CD14-positive monocyte (primary cell): Measurements from ENCODE around the gene CKS1B. TPM values are rescaled to one million over a fixed set of nuclear protein-coding genes. Genes with fewer than 3 reads are reported as not detected.

Experiments used
- DNase-seq, 3 donors: peaks; one replicate each; pipeline ENCODE4 v3.0.0-alpha.2; 2011 to 2022
- H2AFZ ChIP-seq: 2 replicates; pipeline ENCODE4 v1.6.0; 2012; ENCODE audit warnings: mild to moderate bottlenecking, low read depth, low read length, inconsistent platforms; ENCODE audit not compliant: insufficient read depth, poor library complexity, severe bottlenecking
- H3K27ac ChIP-seq, 2 donors: 1 replicate in 1 of 2; 2 replicates in 1 of 2; pipeline ENCODE4 v1.5.1; 2012 to 2013; ENCODE audit warnings: low read length in 2 of 2, control low read depth in 1 of 2, inconsistent platforms in 1 of 2, low read depth in 1 of 2, mild to moderate bottlenecking in 1 of 2
- H3K27me3 ChIP-seq, 2 donors: one replicate each; pipeline versions ENCODE4 v1.6.0 to v1.6.1; 2011 to 2013; ENCODE audit warnings: low read length in 2 of 2; ENCODE audit not compliant: control insufficient read depth in 2 of 2, insufficient read depth in 2 of 2
- H3K36me3 ChIP-seq, 2 donors: replicated peaks in 1 of 2; 1 replicate in 1 of 2; 2 replicates in 1 of 2; pipeline versions ENCODE4 v1.5.1 to v1.6.1; 2012 to 2013; ENCODE audit warnings: low read length in 2 of 2, control low read depth in 1 of 2, inconsistent platforms in 1 of 2, mild to moderate bottlenecking in 1 of 2; ENCODE audit not compliant: insufficient read depth in 2 of 2, control insufficient read depth in 1 of 2
- H3K4me1 ChIP-seq, 2 donors: 1 replicate in 1 of 2; 2 replicates in 1 of 2; pipeline versions ENCODE4 v1.5.1 to v1.6.1; 2012 to 2013; ENCODE audit warnings: low read length in 2 of 2, control low read depth in 1 of 2, inconsistent platforms in 1 of 2, mild to moderate bottlenecking in 1 of 2, moderate library complexity in 1 of 2; ENCODE audit not compliant: insufficient read depth in 2 of 2, control insufficient read depth in 1 of 2
- H3K4me2 ChIP-seq: replicated peaks from 2 replicates; pipeline ENCODE3; 2012; ENCODE audit warnings: low read length, moderate library complexity, mild to moderate bottlenecking; ENCODE audit not compliant: poor library complexity, severe bottlenecking; ENCODE audit errors: extremely low read depth
- H3K4me3 ChIP-seq, 3 experiments: fragments of 200-600 bp in 1 of 3; sonication (generic) in 1 of 3; replicated peaks in 1 of 3; 1 replicate in 2 of 3; 2 replicates in 1 of 3; pipeline ENCODE4 v1.5.1; 2011 to 2013; ENCODE audit warnings: low read length in 3 of 3, mild to moderate bottlenecking in 3 of 3, control low read depth in 2 of 3, low read depth in 2 of 3, inconsistent platforms in 1 of 3, moderate library complexity in 1 of 3
- H3K79me2 ChIP-seq: 2 replicates; pipeline ENCODE4 v1.6.0; 2012; ENCODE audit warnings: mild to moderate bottlenecking, control low read depth, inconsistent platforms, low read length, moderate library complexity; ENCODE audit not compliant: insufficient read depth
- H3K9ac ChIP-seq: 2 replicates; pipeline ENCODE4 v1.6.0; 2017; ENCODE audit warnings: low read length, mild to moderate bottlenecking; ENCODE audit not compliant: insufficient read depth, poor library complexity, severe bottlenecking
- H3K9me3 ChIP-seq, 2 donors: replicated peaks in 1 of 2; 1 replicate in 1 of 2; 2 replicates in 1 of 2; pipeline versions ENCODE4 v1.5.1 to v1.6.1; 2012 to 2013; ENCODE audit warnings: low read length in 2 of 2, control low read depth in 1 of 2; ENCODE audit not compliant: control insufficient read depth in 1 of 2, insufficient read depth in 1 of 2
- H4K20me1 ChIP-seq: 2 replicates; pipeline ENCODE4 v1.6.0; 2012; ENCODE audit warnings: mild to moderate bottlenecking, low read length, control low read depth, moderate library complexity; ENCODE audit not compliant: insufficient read depth
- H3K27ac Mint-ChIP-seq, 7 donors: one replicate each; pipeline ENCODE4 v1.8.0; 2020; ENCODE audit warnings: mild to moderate bottlenecking in 7 of 7, mixed read lengths in 7 of 7, moderate library complexity in 6 of 7, inconsistent platforms in 2 of 7
- H3K27me3 Mint-ChIP-seq, 3 donors: one replicate each; pipeline ENCODE4 v1.8.0; 2021 to 2022; ENCODE audit warnings: low read depth in 3 of 3, mild to moderate bottlenecking in 3 of 3, mixed read lengths in 3 of 3, moderate library complexity in 3 of 3, inconsistent platforms in 1 of 3
- H3K36me3 Mint-ChIP-seq, 2 donors: one replicate each; pipeline ENCODE4 v1.8.0; 2020; ENCODE audit warnings: mixed read lengths in 2 of 2, inconsistent platforms in 1 of 2, mild to moderate bottlenecking in 1 of 2
- H3K4me1 Mint-ChIP-seq: one replicate; pipeline ENCODE4 v1.8.0; 2020; ENCODE audit warnings: mild to moderate bottlenecking, mixed read lengths
- H3K4me3 Mint-ChIP-seq, 2 donors: one replicate each; pipeline ENCODE4 v1.8.0; 2020; ENCODE audit warnings: mild to moderate bottlenecking in 2 of 2, mixed read lengths in 2 of 2, moderate library complexity in 1 of 2
- H3K9me3 Mint-ChIP-seq, 7 donors: one replicate each; pipeline ENCODE4 v1.8.0; 2020 to 2022; ENCODE audit warnings: mixed read lengths in 7 of 7, mild to moderate bottlenecking in 6 of 7, moderate library complexity in 6 of 7, inconsistent platforms in 2 of 7
- CTCF ChIP-seq: fragments of 200-600 bp; IDR thresholded peaks from one replicate; pipeline ENCODE4 v1.8.0; 2022; ENCODE audit warnings: antibody characterized with exemption, mild to moderate bottlenecking
- WGBS: methylation state at CpG from one replicate; pipeline ENCODE4 v1.1.5; 2013; ENCODE audit warnings: missing lambda C conversion rate; ENCODE audit not compliant: insufficient coverage; 5-methylcytosine and 5-hydroxymethylcytosine counted together
- intact Hi-C, 2 donors: fragments of 100-400 bp; cut with micrococcal nuclease; formaldehyde crosslinking; loops; one replicate each; pipeline versions ENCODE4 v1.15.0 to v1.15.1; 2023
- polyA plus RNA-seq, 3 donors: library from polyadenylated mRNA; depleted of rRNA in 1 of 3; unstranded in 2 of 3; stranded (reverse) in 1 of 3; fragments of 300-500 nt in 2 of 3; fragments of >200 nt in 1 of 3; fragmentation: Illumina TruSeq in 2 of 3; gene quantifications; 1 replicate in 2 of 3; 2 replicates in 1 of 3; pipeline ENCODE4 v1.2.3, GENCODE V29; 2012 to 2021

The CKS1B gene
- polyA plus RNA-seq, 3 donors, result 9.4 to 22.6 (median 18.0) TPM

DNA sequence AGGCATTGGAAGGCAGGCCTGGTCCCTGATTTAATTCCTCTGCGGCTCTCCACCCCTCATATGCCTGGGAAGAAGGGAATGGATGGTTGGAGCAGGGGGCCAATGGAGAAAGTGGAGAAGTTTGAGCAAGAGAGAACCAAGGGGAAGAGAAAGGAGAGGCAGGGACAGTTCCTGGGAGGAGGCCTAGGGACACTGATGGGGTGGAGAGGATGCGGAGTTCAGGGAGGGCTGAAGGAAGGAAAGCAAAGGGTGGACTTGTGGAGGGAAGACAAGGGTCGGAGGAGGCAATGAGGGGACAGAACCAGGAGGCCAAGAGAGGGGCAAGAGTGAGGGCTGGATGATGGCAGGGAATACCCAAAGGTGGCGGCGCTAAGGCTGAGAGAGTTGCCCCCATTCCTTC, 35.3 kb downstream of the CKS1B start:
- DNase-seq, result no peak
- no peaks in the 10 kb centered on the region for H3K27me3 ChIP-seq
- H2AFZ ChIP-seq, result no peak overlapping the region
- TF ChIP-seq CTCF, result no peak
- H3K79me2 ChIP-seq, result peaks cover 100% of the 10 kb centered on the region
- Mint-ChIP-seq H3K36me3 (peaks cover 18 to 40% of the 10 kb centered on the region in 2 donors), H3K9me3 (no peaks in the 10 kb centered on the region), H3K4me1 (peaks cover 78% of the 10 kb centered on the region), H3K4me3 (peak overlapping the region; percentile 91 to 98), H3K27me3 (no peaks in the 10 kb centered on the region), H3K27ac (peak overlapping the region; percentile 81 to 96 (median 94))
- H3K9ac ChIP-seq, result peak overlapping the region; percentile 79
- 17% methylated on average over 2 of the region's 5 CpGs for whole genome bisulfite sequencing
- H3K27ac ChIP-seq, result peak overlapping the region; percentile 91 to 99
- peaks cover 11 to 20% of the 10 kb centered on the region in 2 donors for H3K36me3 ChIP-seq
- no peaks in the 10 kb centered on the region for H3K9me3 ChIP-seq
- intact Hi-C loops, result loop anchor here (5.0 kb wide), 2 partner anchors 37 to 43 kb away; partner anchors contain the start of genes ADAM15 (in 1 of the 2), CKS1B (in 1 of the 2) and SHC1 (in 1 of the 2)
- H3K4me2 ChIP-seq, result peak overlapping the region; percentile 100
- H3K4me3 ChIP-seq, result peak overlapping the region; percentile 89 to 100 (median 93)
- H3K4me1 ChIP-seq, result peaks cover 86 to 100% of the 10 kb centered on the region in 2 donors
- H4K20me1 ChIP-seq, result peaks cover 74% of the 10 kb centered on the region

- peak overlapping the region; percentile 91 to 99 for H3K27ac ChIP-seq
- no peak overlapping the region for H2AFZ ChIP-seq
- H3K4me3 Mint-ChIP-seq, result peak overlapping the region; percentile 91 to 98
- peak overlapping the region; percentile 79 for H3K9ac ChIP-seq
- peak overlapping the region; percentile 81 to 96 (median 94) for H3K27ac Mint-ChIP-seq
- H3K4me1 Mint-ChIP-seq, result peaks cover 75% of the 10 kb centered on the region
- peak overlapping the region; percentile 89 to 100 (median 93) for H3K4me3 ChIP-seq
- H3K79me2 ChIP-seq, result peaks cover 100% of the 10 kb centered on the region
- H4K20me1 ChIP-seq, result peaks cover 80% of the 10 kb centered on the region
- intact Hi-C loops, result no loop called here
- WGBS, result no CpG with 5 or more reads among the region's 11 CpGs
- H3K36me3 ChIP-seq, result peaks cover 18 to 27% of the 10 kb centered on the region in 2 donors
- peak overlapping the region; percentile 100 for H3K4me2 ChIP-seq
- no peak for TF ChIP-seq CTCF
- DNase-seq, result peak in 2 of 3 donors; percentile 37 to 61
- peaks cover 20 to 44% of the 10 kb centered on the region in 2 donors for H3K36me3 Mint-ChIP-seq
- H3K9me3 ChIP-seq, result no peaks in the 10 kb centered on the region
- peaks cover 85 to 100% of the 10 kb centered on the region in 2 donors for H3K4me1 ChIP-seq
- H3K9me3 Mint-ChIP-seq, result no peaks in the 10 kb centered on the region
- no peaks in the 10 kb centered on the region for H3K27me3 ChIP-seq
- no peaks in the 10 kb centered on the region for H3K27me3 Mint-ChIP-seq
These were observed 35.9 kb downstream of the CKS1B start for GRCh38 chr1:155010211-155010918.
